Measurements from ENCODE around the gene ARHGAP12.

Gene ARHGAP12

GRCh38 chr10:31867646-31868045, 61.0 kb downstream of the ARHGAP12 start:
- Histone ChIP-seq H3K4me3 (ENCODE audit: low read depth, low read length, poor library complexity, severe bottlenecking) (no peak overlapping the region), H4K20me1 (ENCODE audit: insufficient read depth, low read length) (no peaks in the 10 kb centered on the region), H3K4me1 (ENCODE audit: insufficient read depth, low read length, severe bottlenecking) (peaks cover 6% of the 10 kb centered on the region), H3K9ac (ENCODE audit: low read length) (no peak overlapping the region), H3F3A (ENCODE audit: insufficient read depth, low read length) (no peaks in the 10 kb centered on the region), H3K4me2 (ENCODE audit: low read length) (no peak overlapping the region), H3K36me3 (ENCODE audit: insufficient read depth, low read length) (no peaks in the 10 kb centered on the region), H3K27me3 (ENCODE audit: insufficient read depth, low read length) (no peaks in the 10 kb centered on the region), H3K79me2 (ENCODE audit: insufficient read depth, low read length) (no peaks in the 10 kb centered on the region), H2AFZ (ENCODE audit: low read length) (no peak overlapping the region), H3K9me2 (ENCODE audit: low read depth, low read length) (no peaks in the 10 kb centered on the region), H3K27ac (ENCODE audit: low read depth, low read length, poor library complexity, severe bottlenecking) (no peak overlapping the region), H3K9me3 (ENCODE audit: low read length) (no peaks in the 10 kb centered on the region)
- TF ChIP-seq CTCF (IDR thresholded peaks at IDR 0.05; ENCODE audit: low read length) (no peak), EZH2 (IDR thresholded peaks at IDR 0.05; ENCODE audit: borderline replicate concordance, low read length) (no peak)

GRCh38 chr10:31866118-31866670, 62.4 kb downstream of the ARHGAP12 start:
- no peak for TF ChIP-seq EZH2 (IDR thresholded peaks at IDR 0.05; ENCODE audit: borderline replicate concordance, low read length)
- TF ChIP-seq CTCF (IDR thresholded peaks at IDR 0.05; ENCODE audit: low read length): no peak
- H2AFZ ChIP-seq (ENCODE audit: low read length): no peak overlapping the region
- peaks cover 10% of the 10 kb centered on the region for H3K4me1 ChIP-seq (ENCODE audit: insufficient read depth, low read length, severe bottlenecking)
- no peaks in the 10 kb centered on the region for H3K9me3 ChIP-seq (ENCODE audit: low read length)
- H3K4me3 ChIP-seq (ENCODE audit: low read depth, low read length, poor library complexity, severe bottlenecking): no peak overlapping the region
- no peaks in the 10 kb centered on the region for H3K9me2 ChIP-seq (ENCODE audit: low read depth, low read length)
- H3K27me3 ChIP-seq (ENCODE audit: insufficient read depth, low read length): no peaks in the 10 kb centered on the region
- no peak overlapping the region for H3K27ac ChIP-seq (ENCODE audit: low read depth, low read length, poor library complexity, severe bottlenecking)
- no peak overlapping the region for H3K9ac ChIP-seq (ENCODE audit: low read length)
- H3K4me2 ChIP-seq (ENCODE audit: low read length): no peak overlapping the region
- H4K20me1 ChIP-seq (ENCODE audit: insufficient read depth, low read length): no peaks in the 10 kb centered on the region
- no peaks in the 10 kb centered on the region for H3F3A ChIP-seq (ENCODE audit: insufficient read depth, low read length)
- H3K79me2 ChIP-seq (ENCODE audit: insufficient read depth, low read length): no peaks in the 10 kb centered on the region
- no peaks in the 10 kb centered on the region for H3K36me3 ChIP-seq (ENCODE audit: insufficient read depth, low read length)

GRCh38 chr10:31864834-31865518, 63.7 kb downstream of the ARHGAP12 start:
- H3K4me3 ChIP-seq (ENCODE audit: low read depth, low read length, poor library complexity, severe bottlenecking): no peak overlapping the region
- H3K4me2 ChIP-seq (ENCODE audit: low read length): no peak overlapping the region
- peaks cover 10% of the 10 kb centered on the region for H3K4me1 ChIP-seq (ENCODE audit: insufficient read depth, low read length, severe bottlenecking)

More at GRCh38 chr10:31864834-31865518, 63.7 kb downstream of the ARHGAP12 start:
- Histone ChIP-seq H3K27me3 (ENCODE audit: insufficient read depth, low read length) (no peaks in the 10 kb centered on the region), H3K36me3 (ENCODE audit: insufficient read depth, low read length) (no peaks in the 10 kb centered on the region), H3K9me2 (ENCODE audit: low read depth, low read length) (no peaks in the 10 kb centered on the region), H3K9ac (ENCODE audit: low read length) (no peak overlapping the region), H3K79me2 (ENCODE audit: insufficient read depth, low read length) (no peaks in the 10 kb centered on the region), H3K9me3 (ENCODE audit: low read length) (no peaks in the 10 kb centered on the region), H3K27ac (ENCODE audit: low read depth, low read length, poor library complexity, severe bottlenecking) (no peak overlapping the region), H4K20me1 (ENCODE audit: insufficient read depth, low read length) (no peaks in the 10 kb centered on the region), H2AFZ (ENCODE audit: low read length) (no peak overlapping the region), H3F3A (ENCODE audit: insufficient read depth, low read length) (no peaks in the 10 kb centered on the region)
- TF ChIP-seq CTCF (IDR thresholded peaks at IDR 0.05; ENCODE audit: low read length): no peak
- TF ChIP-seq EZH2 (IDR thresholded peaks at IDR 0.05; ENCODE audit: borderline replicate concordance, low read length): no peak
